Naive B cell (primary cell): ENCODE results near the gene EDC3. TPM values are rescaled to one million over a fixed set of nuclear protein-coding genes. Genes with fewer than 3 reads are reported as not detected.
A peak's percentile ranks its signal among the peaks of the same experiment; 100 is the strongest.
"Not testable (repeated sequence)": the region's sequence is repeated elsewhere in the genome, so short reads cannot be mapped to it uniquely, and the experiment has no call there.

ENCODE experiments used
- ATAC-seq, 2 donors: fragments of 150-1000 bp; cut with Tn5 transposase; 2 replicates each; pipeline ENCODE4 v1.10.0; 2021; ENCODE audit warnings: low read depth in 2 of 2, mild to moderate bottlenecking in 2 of 2, moderate library complexity in 2 of 2
- DNase-seq: peaks from one replicate; pipeline ENCODE4 v3.0.0; 2022
- H3K27ac Mint-ChIP-seq, 6 donors: one replicate each; pipeline ENCODE4 v1.8.0; 2020 to 2022; ENCODE audit warnings: mild to moderate bottlenecking in 6 of 6, mixed read lengths in 6 of 6, moderate library complexity in 5 of 6, inconsistent platforms in 2 of 6
- H3K27me3 Mint-ChIP-seq, 3 donors: one replicate each; pipeline ENCODE4 v1.8.0; 2021 to 2022; ENCODE audit warnings: mixed read lengths in 3 of 3, mild to moderate bottlenecking in 1 of 3
- H3K36me3 Mint-ChIP-seq, 2 donors: one replicate each; pipeline ENCODE4 v1.8.0; 2020 to 2022; ENCODE audit warnings: mixed read lengths in 2 of 2, inconsistent platforms in 1 of 2, mild to moderate bottlenecking in 1 of 2
- H3K4me1 Mint-ChIP-seq, 3 donors: one replicate each; pipeline ENCODE4 v1.8.0; 2020 to 2022; ENCODE audit warnings: mixed read lengths in 3 of 3, inconsistent platforms in 1 of 3, mild to moderate bottlenecking in 1 of 3, moderate library complexity in 1 of 3
- H3K4me3 Mint-ChIP-seq, 8 donors: one replicate each; pipeline ENCODE4 v1.8.0; 2020 to 2022; ENCODE audit warnings: mild to moderate bottlenecking in 8 of 8, mixed read lengths in 8 of 8, moderate library complexity in 8 of 8, inconsistent platforms in 2 of 8
- H3K9me3 Mint-ChIP-seq, 7 donors: one replicate each; pipeline ENCODE4 v1.8.0; 2020 to 2022; ENCODE audit warnings: mixed read lengths in 7 of 7, mild to moderate bottlenecking in 5 of 7, inconsistent platforms in 2 of 7, moderate library complexity in 1 of 7
- polyA plus RNA-seq, 6 donors: library from polyadenylated mRNA; unstranded; fragments of 300-500 nt; fragmentation: Illumina TruSeq; gene quantifications; one replicate each; pipeline ENCODE4 v1.2.3, GENCODE V29; 2021; ENCODE audit warnings: low read depth in 6 of 6

EDC3 gene
- polyA plus RNA-seq, 6 donors from 2014 or later, result 14.4 to 30.1 (median 24.1) TPM

- H3K4me1 Mint-ChIP-seq, result peaks cover 9 to 16% (median 11%) of the 10 kb centered on the region in 3 donors
- DNase-seq, H3K9me3 Mint-ChIP-seq, H3K27ac Mint-ChIP-seq, H3K27me3 Mint-ChIP-seq, ATAC-seq, H3K36me3 Mint-ChIP-seq, H3K4me3 Mint-ChIP-seq: not testable (repeated sequence)
Measured at GRCh38 chr15:74661280-74661679, 34.5 kb downstream of the EDC3 start.

- Mint-ChIP-seq H3K36me3 (peaks cover 0 to 7% of the 10 kb centered on the region in 2 donors), H3K27ac (peak overlapping the region in 1 of 6 donors; percentile 87), H3K4me3 (no peak overlapping the region), H3K27me3 (no peaks in the 10 kb centered on the region), H3K4me1 (peaks cover 26 to 42% (median 40%) of the 10 kb centered on the region in 3 donors), H3K9me3 (no peaks in the 10 kb centered on the region)
- DNase-seq, result no peak
- ATAC-seq, result no peak
Measured at GRCh38 chr15:74657846-74658245, 38.0 kb downstream of the EDC3 start.

GRCh38 chr15:74656935-74657535 lies 38.8 kb downstream of the EDC3 start:
- H3K27ac Mint-ChIP-seq, result peak overlapping the region in 2 of 6 donors; percentile 36 to 78
- H3K27me3 Mint-ChIP-seq, result no peaks in the 10 kb centered on the region
- DNase-seq (no peak), ATAC-seq (no peak)
- peak overlapping the region in 1 of 8 donors; percentile 47 for H3K4me3 Mint-ChIP-seq
- H3K4me1 Mint-ChIP-seq, result peaks cover 23 to 41% (median 39%) of the 10 kb centered on the region in 3 donors
- H3K36me3 Mint-ChIP-seq, result peaks cover 0 to 7% of the 10 kb centered on the region in 2 donors
- no peaks in the 10 kb centered on the region for H3K9me3 Mint-ChIP-seq

- H3K36me3 Mint-ChIP-seq, result peaks cover 0 to 7% of the 10 kb centered on the region in 2 donors
- DNase-seq (no peak), ATAC-seq (peak in 1 of 2 donors; percentile 28)
- no peak overlapping the region for H3K4me3 Mint-ChIP-seq
- H3K27ac Mint-ChIP-seq, result peak overlapping the region in 2 of 6 donors; percentile 5 to 24
- H3K4me1 Mint-ChIP-seq, result peaks cover 23 to 48% (median 41%) of the 10 kb centered on the region in 3 donors
- no peaks in the 10 kb centered on the region for H3K9me3 Mint-ChIP-seq
- no peaks in the 10 kb centered on the region for H3K27me3 Mint-ChIP-seq
Measured at GRCh38 chr15:74655424-74655823, 40.4 kb downstream of the EDC3 start.

GRCh38 chr15:74653426-74654102 lies 42.3 kb downstream of the EDC3 start:
- Mint-ChIP-seq H3K36me3 (peaks cover 0 to 7% of the 10 kb centered on the region in 2 donors), H3K4me1 (peaks cover 29 to 56% (median 47%) of the 10 kb centered on the region in 3 donors)
- no peak for ATAC-seq

GRCh38 chr15:74651242-74651741 lies 44.5 kb downstream of the EDC3 start:
- H3K9me3 Mint-ChIP-seq, result no peaks in the 10 kb centered on the region
- H3K27ac Mint-ChIP-seq, result no peak overlapping the region
- no peak for DNase-seq
- H3K27me3 Mint-ChIP-seq, result no peaks in the 10 kb centered on the region
- peaks cover 0 to 4% of the 10 kb centered on the region in 2 donors for H3K36me3 Mint-ChIP-seq
- no peak for ATAC-seq
- H3K4me1 Mint-ChIP-seq, result peaks cover 26 to 45% (median 44%) of the 10 kb centered on the region in 3 donors
- H3K4me3 Mint-ChIP-seq, result no peak overlapping the region

More at GRCh38 chr15:74653426-74654102, 42.3 kb downstream of the EDC3 start:
- Mint-ChIP-seq H3K9me3 (no peaks in the 10 kb centered on the region), H3K27me3 (no peaks in the 10 kb centered on the region), H3K4me3 (peak overlapping the region in 3 of 8 donors; percentile 39 to 81 (median 45)), H3K27ac (peak overlapping the region in 3 of 6 donors; percentile 56 to 79 (median 56))
- no peak for DNase-seq

GRCh38 chr15:74648051-74648842 lies 47.6 kb downstream of the EDC3 start:
- no peak for DNase-seq
- peak overlapping the region in 2 of 6 donors; percentile 16 to 39 for H3K27ac Mint-ChIP-seq
- peaks cover 0 to 5% of the 10 kb centered on the region in 2 donors for H3K36me3 Mint-ChIP-seq
- H3K27me3 Mint-ChIP-seq, result no peaks in the 10 kb centered on the region
- no peaks in the 10 kb centered on the region for H3K9me3 Mint-ChIP-seq
- ATAC-seq, result no peak
- peaks cover 13 to 20% (median 15%) of the 10 kb centered on the region in 3 donors for H3K4me1 Mint-ChIP-seq
- H3K4me3 Mint-ChIP-seq, result no peak overlapping the region

GRCh38 chr15:74646480-74646879 lies 49.3 kb downstream of the EDC3 start:
- H3K4me3 Mint-ChIP-seq, result no peak overlapping the region
- no peaks in the 10 kb centered on the region for H3K9me3 Mint-ChIP-seq
- DNase-seq (no peak), ATAC-seq (no peak)
- H3K27ac Mint-ChIP-seq, result peak overlapping the region in 2 of 6 donors; percentile 1 to 12
- H3K36me3 Mint-ChIP-seq, result peaks cover 0 to 5% of the 10 kb centered on the region in 2 donors
- no peaks in the 10 kb centered on the region for H3K27me3 Mint-ChIP-seq
- peaks cover 10 to 11% (median 11%) of the 10 kb centered on the region in 3 donors for H3K4me1 Mint-ChIP-seq

GRCh38 chr15:74643665-74644204 lies 52.1 kb downstream of the EDC3 start:
- peaks cover 0 to 12% of the 10 kb centered on the region in 2 donors for H3K36me3 Mint-ChIP-seq
- H3K9me3 Mint-ChIP-seq, result no peaks in the 10 kb centered on the region
- ATAC-seq, result no peak
- H3K4me1 Mint-ChIP-seq, result peaks cover 0 to 5% (median 3%) of the 10 kb centered on the region in 3 donors
- H3K4me3 Mint-ChIP-seq, result no peak overlapping the region
- peak overlapping the region in 3 of 6 donors; percentile 31 to 42 (median 34) for H3K27ac Mint-ChIP-seq
- H3K27me3 Mint-ChIP-seq, result no peaks in the 10 kb centered on the region
- no peak for DNase-seq

GRCh38 chr15:74642734-74643664 lies 52.8 kb downstream of the EDC3 start:
- peaks cover 0 to 5% (median 2%) of the 10 kb centered on the region in 3 donors for H3K4me1 Mint-ChIP-seq
- no peak overlapping the region for H3K4me3 Mint-ChIP-seq
- peak overlapping the region in 3 of 6 donors; percentile 25 to 42 (median 31) for H3K27ac Mint-ChIP-seq
- no peaks in the 10 kb centered on the region for H3K9me3 Mint-ChIP-seq
- DNase-seq (no peak), ATAC-seq (no peak)
- no peaks in the 10 kb centered on the region for H3K27me3 Mint-ChIP-seq
- H3K36me3 Mint-ChIP-seq, result peaks cover 0 to 18% of the 10 kb centered on the region in 2 donors

- peak overlapping the region in 1 of 6 donors; percentile 18 for H3K27ac Mint-ChIP-seq
- H3K4me1 Mint-ChIP-seq, result peaks cover 0 to 5% (median 4%) of the 10 kb centered on the region in 3 donors
Measured at GRCh38 chr15:74642348-74642733, 53.5 kb downstream of the EDC3 start.

GRCh38 chr15:74641151-74641550 lies 54.7 kb downstream of the EDC3 start:
- no peaks in the 10 kb centered on the region for H3K27me3 Mint-ChIP-seq
- no peaks in the 10 kb centered on the region for H3K9me3 Mint-ChIP-seq
- ATAC-seq, result no peak
- no peak for DNase-seq
- peak overlapping the region in 1 of 6 donors; percentile 16 for H3K27ac Mint-ChIP-seq
- H3K4me1 Mint-ChIP-seq, result peaks cover 3 to 6% (median 5%) of the 10 kb centered on the region in 3 donors
- no peak overlapping the region for H3K4me3 Mint-ChIP-seq
- peaks cover 8 to 25% of the 10 kb centered on the region in 2 donors for H3K36me3 Mint-ChIP-seq

More at GRCh38 chr15:74642348-74642733, 53.5 kb downstream of the EDC3 start:
- ATAC-seq (no peak), DNase-seq (no peak)
- H3K36me3 Mint-ChIP-seq, result peaks cover 0 to 22% of the 10 kb centered on the region in 2 donors
- H3K4me3 Mint-ChIP-seq, result no peak overlapping the region
- H3K9me3 Mint-ChIP-seq, result no peaks in the 10 kb centered on the region
- H3K27me3 Mint-ChIP-seq, result no peaks in the 10 kb centered on the region
